GM12892 (cell line): Measurements from ENCODE around the gene GPR63.

Experiments
- POLR2A ChIP-seq: IDR thresholded peaks from 2 replicates; pipeline ENCODE4 v1.6.1; 2011; ENCODE audit warnings: low read depth, low read length, control low read depth
- POLR2AphosphoS5 ChIP-seq: IDR thresholded peaks from 2 replicates; pipeline ENCODE4 v1.6.1; 2011; ENCODE audit warnings: low read depth, low read length, control low read depth
- TAF1 ChIP-seq: IDR thresholded peaks from 2 replicates; pipeline ENCODE4 v1.6.1; 2011; ENCODE audit warnings: low read depth, mild to moderate bottlenecking, control low read depth, low read length, borderline replicate concordance

DNA sequence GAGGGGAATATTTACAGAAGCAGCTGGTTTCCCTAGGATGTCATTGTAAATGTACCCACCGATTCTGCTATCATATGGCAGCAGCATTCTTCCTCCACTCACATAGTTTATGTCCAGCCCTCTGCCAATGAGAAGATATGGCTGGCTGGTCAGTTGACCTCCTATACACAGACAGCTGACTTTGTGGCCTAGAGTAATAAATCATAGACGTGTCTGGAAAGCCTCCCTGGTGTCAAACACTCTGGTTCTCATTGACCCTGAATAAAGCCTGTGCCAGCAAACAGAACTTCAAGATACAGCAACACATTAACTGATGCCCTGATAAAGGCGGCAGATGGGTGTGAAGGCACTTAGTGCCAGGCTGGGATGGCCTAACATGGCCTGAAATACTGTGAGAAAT is 52.6 kb downstream of the GPR63 start:
- no peak for TF ChIP-seq POLR2A
- no peak for TF ChIP-seq POLR2AphosphoS5
- TF ChIP-seq TAF1, result no peak
